ENCODE data around the gene DGLUCY. TPM values are rescaled to one million over a fixed set of nuclear protein-coding genes. Genes with fewer than 3 reads are reported as not detected.

DGLUCY gene
- total and polyA plus RNA-seq, 2 experiments from 2014 or later, result 44.8 to 51.3 TPM

GRCh38 chr14:91167380-91167770 lies 53.5 kb downstream of the DGLUCY start:
- Histone ChIP-seq H3K4me3 (no peak overlapping the region), H3K9me2 (replicated peaks; ENCODE audit: insufficient read depth) (no peaks in the 10 kb centered on the region), H3K36me3 (replicated peaks; ENCODE audit: insufficient read depth, low read depth) (no peaks in the 10 kb centered on the region), H3K27ac (no peak overlapping the region), H3K4me1 (ENCODE audit: insufficient read depth) (peaks cover 8% of the 10 kb centered on the region), H3K4me2 (no peak overlapping the region), H3K27me3 (no peaks in the 10 kb centered on the region), H4K20me1 (ENCODE audit: insufficient read depth, poor library complexity, severe bottlenecking) (no peaks in the 10 kb centered on the region), H2AFZ (no peak overlapping the region), H3K9me3 (ENCODE audit: low read depth) (no peaks in the 10 kb centered on the region), H3K79me2 (no peaks in the 10 kb centered on the region)
- TF ChIP-seq EZH2 (IDR thresholded peaks at IDR 0.05; ENCODE audit: borderline replicate concordance) (no peak), CTCF (IDR thresholded peaks at IDR 0.05; ENCODE audit: poor library complexity) (no peak), EZH2phosphoT487 (IDR thresholded peaks at IDR 0.05; ENCODE audit: low read depth, severe bottlenecking, unreplicated experiment) (no peak)
- DNase-seq (ENCODE audit: low spot score), result no peak
- 95% methylated on average over 5 of the region's 5 CpGs for WGBS (ENCODE audit: low lambda C conversion rate, missing lambda C conversion rate)

- DNase-seq (ENCODE audit: low spot score), result no peak
- H3K4me2 ChIP-seq, result no peak overlapping the region
- H3K9me2 ChIP-seq (replicated peaks; ENCODE audit: insufficient read depth), result no peaks in the 10 kb centered on the region
- H3K4me1 ChIP-seq (ENCODE audit: insufficient read depth), result peaks cover 8% of the 10 kb centered on the region
- no peak overlapping the region for H3K4me3 ChIP-seq
- H4K20me1 ChIP-seq (ENCODE audit: insufficient read depth, poor library complexity, severe bottlenecking), result no peaks in the 10 kb centered on the region
- H3K27ac ChIP-seq, result no peak overlapping the region
- no peaks in the 10 kb centered on the region for H3K27me3 ChIP-seq
- H3K36me3 ChIP-seq (replicated peaks; ENCODE audit: insufficient read depth, low read depth), result no peaks in the 10 kb centered on the region
- WGBS (ENCODE audit: low lambda C conversion rate, missing lambda C conversion rate), result 88% methylated on average over 8 of the region's 8 CpGs
- H3K9me3 ChIP-seq (ENCODE audit: low read depth), result no peaks in the 10 kb centered on the region
- no peak for TF ChIP-seq EZH2phosphoT487 (IDR thresholded peaks at IDR 0.05; ENCODE audit: low read depth, severe bottlenecking, unreplicated experiment)
- no peak for TF ChIP-seq EZH2 (IDR thresholded peaks at IDR 0.05; ENCODE audit: borderline replicate concordance)
- no peak for TF ChIP-seq CTCF (IDR thresholded peaks at IDR 0.05; ENCODE audit: poor library complexity)
- H3K79me2 ChIP-seq, result no peaks in the 10 kb centered on the region
- H2AFZ ChIP-seq, result no peak overlapping the region
Measured at GRCh38 chr14:91169951-91170350, 56.1 kb downstream of the DGLUCY start.

DNA sequence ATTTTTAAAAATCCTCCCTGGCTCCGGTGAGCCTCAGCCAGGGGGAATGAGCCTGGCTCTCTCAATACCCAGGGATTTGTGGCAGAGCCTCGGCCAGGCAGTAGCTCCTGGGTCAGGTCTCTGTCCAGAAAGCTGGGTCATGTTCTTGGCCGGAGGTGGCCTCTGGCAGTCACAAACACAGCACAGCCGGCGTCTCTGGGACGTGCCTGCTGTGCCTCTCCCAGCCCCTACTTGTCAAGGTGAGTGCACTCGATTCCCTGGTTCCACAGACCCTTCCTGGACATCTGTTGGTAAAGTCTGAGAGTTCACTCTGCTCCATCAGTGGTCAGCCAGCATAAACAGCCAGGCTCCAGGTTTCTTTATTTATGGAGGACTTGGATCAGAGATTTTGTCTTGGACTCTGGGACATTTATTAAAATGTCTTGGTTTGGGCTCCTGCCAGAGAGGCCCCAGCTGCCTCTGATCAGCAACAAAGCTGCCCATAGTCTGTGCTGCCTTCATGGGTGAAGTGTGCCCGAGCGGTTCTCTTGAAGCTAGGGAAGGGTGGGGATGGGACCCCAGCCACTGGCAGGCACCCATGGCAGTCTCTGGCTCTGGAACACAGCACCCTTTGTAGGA lies 56.7 kb downstream of the DGLUCY start:
- Histone ChIP-seq H3K4me1 (ENCODE audit: insufficient read depth) (peaks cover 8% of the 10 kb centered on the region), H2AFZ (no peak overlapping the region), H3K36me3 (replicated peaks; ENCODE audit: insufficient read depth, low read depth) (no peaks in the 10 kb centered on the region), H3K27ac (no peak overlapping the region), H3K4me2 (no peak overlapping the region), H4K20me1 (ENCODE audit: insufficient read depth, poor library complexity, severe bottlenecking) (no peaks in the 10 kb centered on the region), H3K79me2 (no peaks in the 10 kb centered on the region), H3K9me2 (replicated peaks; ENCODE audit: insufficient read depth) (no peaks in the 10 kb centered on the region), H3K4me3 (no peak overlapping the region), H3K9me3 (ENCODE audit: low read depth) (no peaks in the 10 kb centered on the region), H3K27me3 (no peaks in the 10 kb centered on the region)
- DNase-seq (ENCODE audit: low spot score), result no peak
- WGBS (ENCODE audit: low lambda C conversion rate, missing lambda C conversion rate), result 66% methylated on average over 9 of the region's 9 CpGs
- no peak for TF ChIP-seq EZH2phosphoT487 (IDR thresholded peaks at IDR 0.05; ENCODE audit: low read depth, severe bottlenecking, unreplicated experiment)
- no peak for TF ChIP-seq CTCF (IDR thresholded peaks at IDR 0.05; ENCODE audit: poor library complexity)
- no peak for TF ChIP-seq EZH2 (IDR thresholded peaks at IDR 0.05; ENCODE audit: borderline replicate concordance)
